B cell (primary cell): Measurements from ENCODE around the gene STMN1. TPM values are rescaled to one million over a fixed set of nuclear protein-coding genes. Genes with fewer than 3 reads are reported as not detected.

ENCODE experiments used
- ATAC-seq: fragments of 200-7000 bp; cut with Tn5 transposase; one replicate; pipeline ENCODE4 v1.10.0; 2021; ENCODE audit warnings: low read depth, mild to moderate bottlenecking, moderate number of reproducible peaks, moderate library complexity
- CTCF ChIA-PET: fragments of 350-600 bp; sonication (Branson Sonifier 250); formaldehyde crosslinking; loops from one replicate; lab custom pipeline; 2021; ENCODE audit warnings: antibody characterized with exemption, inconsistent platforms; lab: Charles Lee
- POLR2A ChIA-PET: fragments of 350-600 bp; sonication (Branson Sonifier 250); formaldehyde crosslinking; loops from one replicate; lab custom pipeline; 2021; ENCODE audit warnings: antibody characterized with exemption; lab: Charles Lee
- DNase-seq: peaks from one replicate; pipeline ENCODE4 v3.0.0; 2013
- H2AFZ ChIP-seq: 2 replicates; pipeline ENCODE4 v1.6.1; 2012; ENCODE audit warnings: mild to moderate bottlenecking, low read depth, low read length; ENCODE audit not compliant: insufficient read depth, poor library complexity, severe bottlenecking
- H3K27ac ChIP-seq, 2 donors: 1 replicate in 1 of 2; 2 replicates in 1 of 2; pipeline ENCODE4 v1.5.1; 2012 to 2013; ENCODE audit warnings: low read length in 2 of 2, mild to moderate bottlenecking in 2 of 2, moderate library complexity in 1 of 2
- H3K27me3 ChIP-seq, 4 experiments: fragments of 200-600 bp in 1 of 4; sonication (generic) in 1 of 4; replicated peaks in 1 of 4; 1 replicate in 2 of 4; 2 replicates in 2 of 4; pipeline versions ENCODE4 v1.6.1 to v1.7.0; 2013 to 2016; ENCODE audit warnings: low read length in 3 of 4, mild to moderate bottlenecking in 2 of 4, mixed read lengths in 1 of 4, moderate library complexity in 1 of 4; ENCODE audit not compliant: insufficient read depth in 4 of 4, control insufficient read depth in 3 of 4; ENCODE audit errors: control extremely low read depth in 1 of 4
- H3K36me3 ChIP-seq, 2 experiments: replicated peaks in 1 of 2; 1 replicate in 1 of 2; 2 replicates in 1 of 2; pipeline versions ENCODE4 v1.6.1 to v1.7.1; 2013; ENCODE audit warnings: low read length in 1 of 2; ENCODE audit not compliant: insufficient read depth in 2 of 2, control insufficient read depth in 1 of 2; ENCODE audit errors: control extremely low read depth in 1 of 2, extremely low read depth in 1 of 2
- H3K4me1 ChIP-seq, 2 donors: fragments of 200-600 bp in 1 of 2; sonication (generic) in 1 of 2; 1 replicate in 1 of 2; 2 replicates in 1 of 2; pipeline versions ENCODE4 v1.5.1 to v1.6.1; 2013 to 2017; ENCODE audit warnings: low read length in 2 of 2; ENCODE audit not compliant: control insufficient read depth in 2 of 2, insufficient read depth in 2 of 2
- H3K4me2 ChIP-seq: replicated peaks from 2 replicates; pipeline ENCODE3; 2012; ENCODE audit warnings: mild to moderate bottlenecking, low read depth, low read length; ENCODE audit not compliant: poor library complexity, severe bottlenecking
- H3K4me3 ChIP-seq, 5 experiments: fragments of 200-600 bp in 1 of 5; sonication (generic) in 1 of 5; 1 replicate in 3 of 5; 2 replicates in 2 of 5; pipeline versions ENCODE4 v1.5.1 to v1.7.0; 2011 to 2016; ENCODE audit warnings: low read length in 4 of 5, mild to moderate bottlenecking in 4 of 5, low read depth in 2 of 5, control low read depth in 1 of 5, moderate library complexity in 1 of 5; ENCODE audit not compliant: insufficient read depth in 1 of 5; ENCODE audit errors: control extremely low read depth in 1 of 5, extremely low read depth in 1 of 5
- H3K79me2 ChIP-seq: fragments of 200-600 bp; sonication (generic); one replicate; pipeline ENCODE4 v1.6.0; 2016; ENCODE audit warnings: low read length; ENCODE audit not compliant: control insufficient read depth, insufficient read depth
- H3K9ac ChIP-seq: fragments of 200-600 bp; sonication (generic); 2 replicates; pipeline ENCODE4 v1.6.1; 2017; ENCODE audit warnings: mild to moderate bottlenecking, low read length, moderate library complexity
- H3K9me3 ChIP-seq, 3 donors: one replicate each; pipeline versions ENCODE4 v1.6.1 to v1.7.1; 2013; ENCODE audit warnings: low read length in 2 of 3; ENCODE audit not compliant: control insufficient read depth in 2 of 3, insufficient read depth in 1 of 3; ENCODE audit errors: control extremely low read depth in 1 of 3
- H4K20me1 ChIP-seq: 2 replicates; pipeline ENCODE4 v1.6.0; 2012; ENCODE audit warnings: mild to moderate bottlenecking, low read length; ENCODE audit not compliant: insufficient read depth, control insufficient read depth, poor library complexity, severe bottlenecking
- H3K27ac Mint-ChIP-seq: one replicate; pipeline ENCODE4 v1.8.0; 2021; ENCODE audit warnings: mixed read lengths
- H3K27me3 Mint-ChIP-seq: one replicate; pipeline ENCODE4 v1.8.0; 2021; ENCODE audit warnings: mixed read lengths
- H3K4me1 Mint-ChIP-seq: one replicate; pipeline ENCODE4 v1.8.0; 2021; ENCODE audit warnings: mixed read lengths
- H3K4me3 Mint-ChIP-seq: one replicate; pipeline ENCODE4 v1.8.0; 2021; ENCODE audit warnings: mixed read lengths
- H3K9me3 Mint-ChIP-seq: one replicate; pipeline ENCODE4 v1.8.0; 2022; ENCODE audit warnings: mixed read lengths; ENCODE audit not compliant: insufficient read depth
- CTCF ChIP-seq: fragments of 200-600 bp; IDR thresholded peaks from one replicate; pipeline ENCODE4 v1.8.0; 2022; ENCODE audit warnings: antibody characterized with exemption, mild to moderate bottlenecking
- EZH2 ChIP-seq: IDR thresholded peaks from 2 replicates; pipeline ENCODE4 v1.6.1; 2012; ENCODE audit warnings: borderline replicate concordance, low read depth, mild to moderate bottlenecking, moderate library complexity, low read length; ENCODE audit not compliant: insufficient read depth, poor library complexity, severe bottlenecking
- WGBS: methylation state at CpG from one replicate; pipeline ENCODE4 v1.1.5; 2013; ENCODE audit warnings: missing lambda C conversion rate; ENCODE audit not compliant: insufficient coverage; 5-methylcytosine and 5-hydroxymethylcytosine counted together
- intact Hi-C: fragments of 100-400 bp; cut with micrococcal nuclease; formaldehyde crosslinking; loops from one replicate; pipeline ENCODE4 v1.10.0; 2022
- polyA plus RNA-seq: library from polyadenylated mRNA; depleted of rRNA; stranded (reverse); fragments of >200 nt; gene quantifications from 2 replicates; pipeline ENCODE4 v1.2.3, GENCODE V29; 2012
- total RNA-seq, 2 donors: library from RNA; stranded (reverse); fragments of 120-200 nt in 1 of 2; gene quantifications; 1 replicate in 1 of 2; 2 replicates in 1 of 2; pipeline versions ENCODE4 v1.2.3 to v1.2.4, GENCODE V29; 2013 to 2022

Gene STMN1
- total and polyA plus RNA-seq, 2 donors (not counting 1 experiment from before 2014, with no cell fraction given) = 9.9 to 48.0 TPM

- no peak overlapping the region for H3K27ac ChIP-seq
- H4K20me1 ChIP-seq = no peaks in the 10 kb centered on the region
- Mint-ChIP-seq H3K4me1 (peaks cover 26% of the 10 kb centered on the region), H3K4me3 (peak overlapping the region; percentile 37), H3K27me3 (no peaks in the 10 kb centered on the region), H3K9me3 (no peaks in the 10 kb centered on the region), H3K27ac (peak overlapping the region; percentile 69)
- H3K9me3 ChIP-seq = peaks cover 0 to 4% (median 0%) of the 10 kb centered on the region in 3 donors
- no peaks in the 10 kb centered on the region for H3K79me2 ChIP-seq
- H3K9ac ChIP-seq = no peak overlapping the region
- no peak overlapping the region for H3K4me3 ChIP-seq
- no peak for ATAC-seq
- TF ChIP-seq EZH2 (no peak), CTCF (no peak)
- intact Hi-C loops = no loop called here
- WGBS = 41% methylated on average over 11 of the region's 16 CpGs
- POLR2A ChIA-PET = no interaction called here
- no peaks in the 10 kb centered on the region for H3K27me3 ChIP-seq
- CTCF ChIA-PET = interaction anchor here (1.0 to 1.2 kb wide), 3 partner anchors 34 to 41 kb away, joined by 3 read pairs; no protein-coding TSS in a partner anchor
- no peak overlapping the region for H2AFZ ChIP-seq
- no peak for DNase-seq
- peak overlapping the region; percentile 48 for H3K4me2 ChIP-seq
- H3K4me1 ChIP-seq = peaks cover 22 to 30% of the 10 kb centered on the region in 2 donors
- H3K36me3 ChIP-seq = no peaks in the 10 kb centered on the region
Measured at GRCh38 chr1:25861316-25862286, 44.6 kb downstream of the STMN1 start.
